GM06990 (cell line): ENCODE measurements around the gene CISH.

Experiments used
- DNase-seq: peaks from one replicate; pipeline ENCODE4 v3.0.0-alpha.2; 2011; ENCODE audit not compliant: insufficient read length; ENCODE audit errors: extremely low read depth
- H3K27me3 ChIP-seq: replicated peaks from 2 replicates; pipeline ENCODE4 v1.6.0; 2011; ENCODE audit warnings: low read length; ENCODE audit not compliant: control insufficient read depth, insufficient read depth
- H3K36me3 ChIP-seq: 2 replicates; pipeline ENCODE4 v1.5.1; 2011; ENCODE audit warnings: low read length; ENCODE audit not compliant: control insufficient read depth, insufficient read depth
- H3K4me3 ChIP-seq: replicated peaks from 2 replicates; pipeline ENCODE4 v1.5.1; 2011; ENCODE audit warnings: low read depth, mild to moderate bottlenecking, control low read depth, low read length
- TF ChIP-seq, protein P1 (sequence below): IDR thresholded peaks from 2 replicates; pipeline ENCODE4 v1.5.1; 2011; ENCODE audit warnings: low read length, control low read depth, mild to moderate bottlenecking, inconsistent platforms; ENCODE audit not compliant: insufficient read depth, poor library complexity, severe bottlenecking

CISH gene

GRCh38 chr3:50627407-50628051 lies 16.0 kb upstream of the CISH start:
- no peaks in the 10 kb centered on the region for H3K27me3 ChIP-seq
- no peak overlapping the region for H3K4me3 ChIP-seq
- TF ChIP-seq, protein P1, sequence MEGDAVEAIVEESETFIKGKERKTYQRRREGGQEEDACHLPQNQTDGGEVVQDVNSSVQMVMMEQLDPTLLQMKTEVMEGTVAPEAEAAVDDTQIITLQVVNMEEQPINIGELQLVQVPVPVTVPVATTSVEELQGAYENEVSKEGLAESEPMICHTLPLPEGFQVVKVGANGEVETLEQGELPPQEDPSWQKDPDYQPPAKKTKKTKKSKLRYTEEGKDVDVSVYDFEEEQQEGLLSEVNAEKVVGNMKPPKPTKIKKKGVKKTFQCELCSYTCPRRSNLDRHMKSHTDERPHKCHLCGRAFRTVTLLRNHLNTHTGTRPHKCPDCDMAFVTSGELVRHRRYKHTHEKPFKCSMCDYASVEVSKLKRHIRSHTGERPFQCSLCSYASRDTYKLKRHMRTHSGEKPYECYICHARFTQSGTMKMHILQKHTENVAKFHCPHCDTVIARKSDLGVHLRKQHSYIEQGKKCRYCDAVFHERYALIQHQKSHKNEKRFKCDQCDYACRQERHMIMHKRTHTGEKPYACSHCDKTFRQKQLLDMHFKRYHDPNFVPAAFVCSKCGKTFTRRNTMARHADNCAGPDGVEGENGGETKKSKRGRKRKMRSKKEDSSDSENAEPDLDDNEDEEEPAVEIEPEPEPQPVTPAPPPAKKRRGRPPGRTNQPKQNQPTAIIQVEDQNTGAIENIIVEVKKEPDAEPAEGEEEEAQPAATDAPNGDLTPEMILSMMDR = peak; percentile 33
- no peak for DNase-seq
- no peaks in the 10 kb centered on the region for H3K36me3 ChIP-seq

- H3K4me3 ChIP-seq = no peak overlapping the region
Observed at GRCh38 chr3:50626401-50626800, 14.8 kb upstream of the CISH start.

DNA sequence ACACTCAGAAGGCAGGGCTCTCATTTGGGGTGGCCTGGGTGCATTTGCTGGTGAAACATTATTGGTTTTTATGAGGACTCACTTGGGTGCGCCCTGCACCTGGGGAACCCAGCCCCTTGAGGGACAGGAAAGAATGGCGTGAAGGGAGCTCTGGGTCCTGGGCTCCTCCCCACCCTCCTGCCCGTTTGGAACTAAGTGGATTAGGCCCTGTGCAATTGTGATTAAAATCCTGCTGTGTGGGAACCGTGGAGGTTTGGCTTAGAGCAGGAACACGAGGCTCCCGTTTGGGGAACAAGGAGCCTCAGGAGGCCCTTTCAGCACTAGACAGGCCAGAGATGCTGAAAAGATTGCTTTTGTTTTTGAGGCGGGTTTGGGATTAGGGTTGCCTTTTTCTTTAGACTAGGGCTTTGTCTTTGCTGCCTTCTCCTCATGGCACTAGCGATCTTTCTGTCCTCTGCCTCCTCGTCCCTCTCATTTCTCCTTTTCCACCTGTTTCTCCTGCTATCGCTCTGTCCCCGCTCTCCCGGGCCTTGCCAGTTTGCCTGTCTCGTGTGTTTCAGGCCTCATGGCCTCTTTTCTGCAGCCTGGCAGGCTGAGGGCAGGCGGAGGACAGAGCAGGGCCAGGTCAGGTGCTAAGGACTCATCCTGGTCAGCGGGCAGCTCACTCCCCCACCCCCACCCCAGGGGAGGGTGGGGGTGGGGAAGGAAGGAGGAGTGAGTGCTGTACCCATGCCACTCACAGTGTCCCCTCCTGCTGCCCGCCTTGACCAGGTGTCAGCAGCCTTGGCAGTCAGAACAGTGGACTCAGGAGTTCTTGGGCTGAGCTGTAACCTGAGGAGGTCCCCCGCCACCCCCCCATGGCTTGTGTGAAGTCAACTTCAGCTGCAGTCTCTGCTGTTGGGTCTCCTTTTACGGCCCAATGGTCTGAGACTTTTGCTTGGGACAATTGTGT lies 13.9 kb upstream of the CISH start:
- Histone ChIP-seq H3K36me3 (no peaks in the 10 kb centered on the region), H3K4me3 (no peak overlapping the region), H3K27me3 (no peaks in the 10 kb centered on the region)
- no peak for DNase-seq
- TF ChIP-seq, protein P1 = no peak

More at GRCh38 chr3:50626401-50626800, 14.8 kb upstream of the CISH start:
- Histone ChIP-seq H3K36me3 (no peaks in the 10 kb centered on the region), H3K27me3 (no peaks in the 10 kb centered on the region)
- TF ChIP-seq, protein P1 = no peak
- no peak for DNase-seq

GRCh38 chr3:50624634-50625033 lies 13.1 kb upstream of the CISH start:
- Histone ChIP-seq H3K4me3 (no peak overlapping the region), H3K36me3 (no peaks in the 10 kb centered on the region), H3K27me3 (no peaks in the 10 kb centered on the region)
- DNase-seq = no peak
- TF ChIP-seq, protein P1 = no peak

DNA sequence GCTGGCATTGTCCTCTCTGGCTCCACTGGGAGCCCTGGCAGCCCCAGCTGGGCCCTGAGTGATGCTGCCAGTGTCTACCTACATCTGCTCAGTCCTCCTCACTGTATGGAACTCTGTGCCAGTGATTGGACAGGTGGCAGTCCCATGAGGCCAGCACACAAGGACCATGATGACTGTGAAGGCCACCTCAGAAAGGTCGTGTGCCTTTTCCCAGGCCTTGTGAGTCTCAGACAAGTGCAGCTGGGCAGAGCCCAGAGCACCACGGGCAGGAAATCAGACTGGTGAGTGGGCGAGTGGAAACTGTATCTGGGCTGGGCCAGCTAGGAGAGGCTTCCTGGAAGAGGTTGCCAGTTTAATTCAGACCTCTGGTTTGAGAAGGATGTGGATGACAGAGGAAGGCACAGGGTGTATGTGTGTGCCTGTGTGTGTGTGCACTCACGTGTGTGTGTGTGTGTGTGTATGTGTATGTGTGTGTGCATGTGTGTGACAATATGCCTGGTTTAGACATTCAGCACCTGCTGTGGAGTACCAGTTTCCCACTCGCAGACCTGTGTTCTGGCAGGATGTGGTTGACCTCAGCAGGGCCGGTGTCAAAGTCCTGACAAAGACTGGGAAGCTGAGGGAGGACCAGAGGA lies 12.4 kb upstream of the CISH start:
- peak; percentile 32 for DNase-seq
- TF ChIP-seq, protein P1 = no peak
- no peaks in the 10 kb centered on the region for H3K36me3 ChIP-seq

More for the DNA sequence above, 12.4 kb upstream of the CISH start:
- no peak overlapping the region for H3K4me3 ChIP-seq
- no peaks in the 10 kb centered on the region for H3K27me3 ChIP-seq
